GM18907 (cell line): ENCODE data around the gene SMIM41.
"Not testable (repeated sequence)": the region's sequence is repeated elsewhere in the genome, so short reads cannot be mapped to it uniquely, and the experiment has no call there.

Experiments
- ATAC-seq: cut with Tn5 transposase; IDR thresholded peaks from one replicate; pipeline ENCODE4 v1.9.1; 2021; ENCODE audit warnings: mild to moderate bottlenecking, moderate library complexity; ENCODE audit not compliant: unreplicated experiment

Gene SMIM41

DNA sequence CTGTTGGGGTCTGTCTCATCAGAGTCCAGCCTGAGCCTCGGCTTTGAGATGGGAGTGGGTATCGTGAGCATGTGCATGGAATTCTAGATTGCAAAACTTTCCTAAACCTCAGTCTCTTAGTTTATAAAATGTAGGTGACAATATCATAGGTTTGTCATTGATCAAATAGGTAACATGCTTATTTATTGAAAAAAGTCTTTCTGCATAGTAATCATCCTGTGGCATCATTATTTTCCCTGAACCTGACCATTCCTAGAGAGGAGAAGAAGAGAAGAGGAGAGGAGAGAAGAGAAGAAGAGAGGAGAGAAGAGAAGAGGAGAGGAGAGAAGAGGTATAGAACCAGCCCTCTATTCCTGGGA lies 4.1 kb downstream of the SMIM41 start:
- no peak for ATAC-seq

DNA sequence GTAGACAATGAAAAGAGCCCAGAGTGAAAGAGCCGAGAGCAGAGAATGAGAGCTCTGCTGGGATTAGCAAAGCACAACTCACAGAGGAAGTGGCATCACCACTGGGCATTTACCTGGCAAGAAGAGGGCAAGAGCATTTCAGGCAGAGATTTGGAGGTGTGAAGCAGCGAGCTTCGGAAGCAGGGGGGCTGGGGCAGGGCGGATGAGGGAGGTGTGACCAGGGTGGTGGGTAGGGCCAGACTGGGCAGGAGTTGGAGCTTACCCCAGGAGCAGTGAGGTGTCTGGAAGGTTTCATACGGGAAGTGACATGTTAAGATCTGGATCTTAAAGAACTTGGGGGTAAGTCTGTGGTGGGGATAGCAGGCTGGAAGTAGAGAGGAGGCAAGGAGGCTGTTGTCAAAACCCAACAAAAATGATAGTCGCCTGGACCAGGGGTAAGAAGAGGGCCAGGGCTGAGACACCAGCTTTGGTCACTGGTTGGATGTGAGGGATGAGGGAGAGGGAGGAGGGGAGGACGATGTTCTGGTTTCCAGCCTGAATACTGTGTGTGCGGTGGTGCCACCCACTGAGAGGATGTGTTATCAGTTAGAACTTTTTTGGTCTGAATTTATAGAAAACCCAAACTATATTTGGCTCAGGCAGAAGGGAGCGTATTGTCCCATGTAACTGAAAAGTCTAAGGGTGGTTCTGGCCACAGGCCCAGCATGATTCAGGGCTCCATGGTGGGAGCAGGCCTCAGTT lies 5.2 kb downstream of the SMIM41 start:
- ATAC-seq = no peak

DNA sequence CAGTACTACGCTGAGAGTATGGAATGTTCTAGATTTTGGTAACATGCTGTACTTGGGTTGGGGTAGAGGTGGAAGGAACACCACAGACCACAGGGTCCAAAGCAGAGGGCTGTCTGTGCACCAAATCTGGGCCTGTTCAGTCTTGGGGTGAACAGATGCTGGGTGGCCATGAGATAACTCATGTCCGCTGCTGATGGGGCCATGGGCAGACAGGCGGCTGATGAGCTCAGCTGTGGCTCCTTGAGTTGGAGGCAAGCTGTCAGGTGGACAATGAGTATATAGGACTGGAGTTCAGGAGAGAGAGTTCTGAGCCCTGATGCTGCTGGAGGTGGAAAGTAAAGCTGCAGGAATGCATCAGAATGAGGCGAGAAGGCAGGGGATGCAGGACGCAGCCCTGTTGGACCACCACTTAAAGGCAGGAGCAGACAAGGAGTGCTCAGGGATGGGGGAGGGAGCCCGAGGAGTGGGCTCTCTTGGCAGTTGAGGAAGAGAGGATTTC lies 6.2 kb downstream of the SMIM41 start:
- ATAC-seq = no peak

DNA sequence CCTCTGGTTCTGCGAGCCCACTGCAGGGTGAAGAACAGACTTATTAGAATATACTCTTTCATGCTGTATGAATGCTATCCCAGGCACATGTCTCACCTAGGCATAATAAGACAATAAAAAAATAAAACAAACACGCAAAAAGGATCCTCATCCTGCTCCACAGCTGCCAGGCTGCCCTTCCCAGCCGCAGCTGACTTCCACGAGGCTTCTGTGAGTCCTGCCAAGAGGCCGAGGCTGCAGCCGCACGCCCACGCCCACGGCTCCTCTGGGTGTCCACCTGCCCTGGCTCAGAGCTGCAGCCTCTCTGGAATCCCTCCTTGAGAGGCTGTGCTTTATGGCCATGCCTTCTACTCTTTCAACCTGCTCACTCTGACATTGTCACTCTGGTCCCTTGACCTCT lies 6.9 kb downstream of the SMIM41 start:
- ATAC-seq = no peak

DNA sequence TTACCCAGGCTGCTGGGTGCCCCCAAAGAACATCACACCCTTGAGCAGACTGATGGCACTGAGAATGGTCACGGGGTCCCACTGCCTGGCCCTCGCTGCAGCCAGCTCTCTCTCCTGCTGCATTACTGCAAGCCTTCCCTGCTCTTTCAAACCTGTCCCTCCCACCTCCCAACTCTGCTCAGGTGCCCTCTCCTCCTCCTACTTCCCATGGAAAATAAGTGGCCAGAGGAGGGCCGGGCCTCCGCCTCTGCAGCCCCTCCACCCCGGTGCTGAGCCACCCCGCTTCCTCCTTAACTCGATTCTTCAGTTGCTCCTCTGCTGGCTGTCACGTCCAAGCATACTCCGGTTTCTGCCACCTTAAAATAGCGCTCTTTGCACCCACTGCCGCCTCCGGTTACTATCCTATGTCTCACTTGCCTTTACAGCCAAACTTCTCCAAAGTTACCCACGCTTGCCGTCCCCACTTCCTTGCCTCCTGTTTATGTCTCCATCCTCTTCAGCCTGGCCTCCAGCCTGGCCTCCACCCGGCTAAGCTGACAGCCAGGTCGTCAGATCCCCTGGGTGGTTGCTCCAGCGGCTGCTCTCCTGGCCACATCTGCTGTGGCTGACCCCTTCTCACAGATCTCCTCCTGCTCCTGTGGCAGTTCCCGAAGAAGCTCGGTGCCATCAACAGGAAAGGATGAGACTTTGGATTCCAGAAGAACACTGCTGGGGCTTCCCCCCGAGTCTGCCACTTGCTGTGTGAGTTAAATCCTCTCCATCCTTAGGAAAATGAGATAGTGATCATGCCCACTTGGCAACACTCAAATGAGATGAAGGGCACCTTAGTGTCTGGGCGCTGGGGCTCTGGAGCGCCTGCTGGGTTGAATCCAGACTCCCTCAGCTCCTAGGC lies 7.7 kb downstream of the SMIM41 start:
- no peak for ATAC-seq

DNA sequence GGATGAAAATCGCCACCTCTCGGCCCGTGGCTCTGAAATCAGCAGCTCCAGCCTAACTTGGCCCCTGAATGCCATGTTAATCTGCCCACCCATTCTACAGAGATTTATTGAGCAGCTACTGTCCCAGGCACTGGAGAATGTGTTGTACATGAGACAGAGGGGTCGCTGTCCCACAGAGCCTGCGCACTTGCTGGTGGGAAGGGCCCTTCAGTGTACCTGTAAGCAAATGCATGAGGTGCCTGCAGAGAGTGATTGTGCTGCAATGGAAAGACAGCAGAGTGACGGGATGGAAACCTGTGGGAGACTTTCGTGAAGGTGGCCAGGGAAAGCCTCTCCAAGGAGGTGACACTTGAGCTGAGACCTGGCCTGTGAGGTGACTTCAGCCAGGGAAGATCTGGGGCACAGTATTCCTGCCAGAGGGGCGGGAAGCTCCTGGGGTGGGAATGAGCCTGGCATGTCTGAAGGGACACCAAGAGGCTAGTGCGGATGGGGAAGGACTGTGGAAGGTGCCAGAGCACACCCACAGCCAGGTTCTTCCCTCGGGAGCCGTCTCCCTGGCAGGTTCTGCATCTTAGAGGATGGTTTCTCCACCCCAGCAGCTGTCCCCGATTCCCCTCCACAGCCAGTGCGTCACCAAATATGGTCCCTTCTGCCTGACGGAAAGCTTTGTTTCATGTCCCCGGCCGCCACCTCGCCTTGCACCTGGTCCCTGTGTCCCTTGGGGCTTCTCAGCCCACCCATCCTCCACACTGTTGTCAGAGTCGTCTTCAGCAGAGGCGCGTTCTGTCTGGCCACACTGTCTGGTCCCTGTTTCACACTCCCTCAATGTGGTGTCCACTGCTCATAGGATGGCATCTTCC lies 8.7 kb downstream of the SMIM41 start:
- peak; percentile 81 for ATAC-seq

DNA sequence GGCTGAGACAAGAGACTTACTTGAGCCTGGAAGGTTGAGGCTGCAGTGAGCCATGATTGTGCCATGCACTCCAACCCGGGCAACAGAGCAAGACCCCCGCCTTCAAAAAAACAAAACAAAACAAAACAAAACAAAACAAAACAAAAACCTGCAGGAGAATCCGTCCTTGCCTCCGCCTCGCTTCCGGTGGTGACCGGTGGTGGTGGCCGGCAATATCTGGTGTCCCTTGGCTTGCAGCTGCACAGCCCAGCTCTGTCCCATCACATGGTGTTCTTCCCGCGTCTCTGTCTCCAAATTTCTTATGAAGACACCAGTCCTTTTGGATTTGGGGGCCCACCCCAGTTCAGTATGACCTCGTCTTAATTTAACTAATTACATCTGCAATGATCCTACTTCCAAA lies 10.0 kb downstream of the SMIM41 start:
- ATAC-seq = no peak

DNA sequence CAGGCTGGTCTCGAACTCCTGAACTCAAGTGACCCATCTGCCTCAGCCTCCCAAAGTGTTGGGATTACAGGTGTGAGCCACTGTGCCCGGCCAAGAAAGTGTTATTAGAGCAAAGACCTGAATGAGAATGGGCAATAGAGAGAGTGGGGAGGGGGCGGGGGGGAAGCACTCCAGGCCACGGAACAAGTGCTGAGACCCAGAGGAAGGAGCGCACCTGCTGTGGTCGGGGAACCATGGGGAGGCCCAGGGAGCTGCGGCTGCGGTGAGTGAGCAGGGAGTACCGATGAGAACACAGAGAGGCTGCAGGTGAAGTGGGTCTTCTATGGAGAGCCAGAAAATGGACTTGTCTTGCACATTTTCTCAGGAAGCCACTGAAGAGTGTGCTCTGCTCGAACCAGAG lies 10.8 kb downstream of the SMIM41 start:
- no peak for ATAC-seq

DNA sequence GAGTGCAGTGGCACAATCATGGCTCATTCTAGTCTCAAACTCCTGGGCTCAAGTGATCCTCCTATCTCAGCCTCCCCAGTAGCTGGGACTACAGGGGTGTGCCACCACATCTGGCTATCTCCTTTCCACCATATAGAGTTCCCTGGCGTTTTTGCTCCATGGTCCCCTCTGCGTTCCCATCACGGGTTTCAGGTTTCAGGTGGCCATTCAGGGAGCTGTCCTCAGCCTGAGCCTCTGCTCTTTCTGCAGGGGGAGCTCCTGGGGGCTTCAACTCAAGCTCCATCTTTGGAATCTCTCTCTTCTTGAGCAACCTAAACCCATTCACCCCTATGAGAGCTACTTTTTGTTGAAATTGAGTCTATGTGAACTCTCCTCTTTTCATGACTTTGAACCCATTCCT lies 11.6 kb downstream of the SMIM41 start:
- ATAC-seq = no peak

DNA sequence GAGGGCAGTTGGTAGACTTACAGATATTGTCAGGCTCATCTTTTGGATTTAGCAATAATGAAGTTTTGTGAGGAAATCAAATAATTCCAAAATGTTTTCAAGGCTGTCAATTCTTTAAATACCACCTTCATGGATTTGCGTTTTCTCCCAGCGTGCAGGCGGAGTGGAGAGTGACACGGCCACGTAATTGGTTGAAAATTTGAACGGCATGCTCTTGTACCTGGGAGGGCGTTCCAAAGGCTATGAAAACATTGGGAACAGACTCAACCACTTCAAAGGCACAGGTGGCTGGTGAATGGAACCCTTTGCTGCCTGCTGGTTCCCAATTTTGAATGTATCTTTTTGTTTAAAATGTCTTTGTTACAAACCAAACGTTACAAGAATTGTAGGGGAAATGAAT lies 12.4 kb downstream of the SMIM41 start:
- no peak for ATAC-seq

DNA sequence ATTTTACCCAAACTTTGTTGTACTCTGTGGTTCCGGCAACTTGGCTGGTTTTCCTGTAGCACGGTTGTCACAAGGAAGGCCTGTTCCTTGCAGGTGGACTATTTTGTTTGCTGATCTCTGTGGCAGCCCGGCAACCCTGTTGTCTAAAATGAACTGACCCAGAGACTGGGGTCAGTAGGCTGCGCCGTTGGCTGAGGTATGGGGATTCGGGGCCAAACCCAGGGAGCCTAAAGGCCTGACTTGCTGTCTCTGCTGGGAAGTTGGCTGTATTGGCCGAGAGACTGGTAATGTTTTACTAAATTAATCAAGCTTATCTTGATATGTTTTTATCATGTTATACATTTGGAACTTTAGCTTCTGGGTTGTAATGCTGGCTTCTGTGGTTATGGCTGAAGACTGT lies 13.8 kb downstream of the SMIM41 start:
- ATAC-seq = no peak

DNA sequence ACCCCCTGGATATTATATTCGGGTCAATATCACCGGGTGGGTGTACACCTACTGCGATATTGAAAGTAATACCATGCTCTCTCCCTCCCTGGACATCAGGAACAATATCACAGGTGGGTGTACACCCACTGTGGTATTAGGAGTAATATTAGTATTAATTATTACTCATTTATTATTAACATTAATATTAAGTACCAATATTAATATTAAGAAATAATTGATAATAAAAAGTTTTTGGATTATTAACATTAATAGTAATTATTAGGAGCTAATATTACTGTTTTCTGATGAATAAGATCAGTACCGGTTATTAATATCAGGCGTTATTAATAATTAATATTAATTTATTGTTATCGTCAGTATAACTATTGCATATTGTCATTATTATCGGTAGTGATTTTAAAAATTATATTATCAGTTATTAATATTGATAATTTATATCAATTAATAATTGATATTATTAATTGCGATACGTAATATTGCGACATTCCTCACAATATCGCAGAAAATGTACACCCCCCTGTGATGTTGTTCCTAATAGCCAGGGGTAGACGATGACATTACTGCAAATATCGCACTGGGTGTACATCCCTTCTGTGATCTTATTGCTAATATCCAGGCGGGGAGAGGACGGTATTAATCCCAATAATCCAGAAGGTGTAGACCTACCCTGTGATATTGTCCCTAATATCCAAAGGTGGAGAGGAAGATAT lies 17.0 kb downstream of the SMIM41 start:
- ATAC-seq = no peak

DNA sequence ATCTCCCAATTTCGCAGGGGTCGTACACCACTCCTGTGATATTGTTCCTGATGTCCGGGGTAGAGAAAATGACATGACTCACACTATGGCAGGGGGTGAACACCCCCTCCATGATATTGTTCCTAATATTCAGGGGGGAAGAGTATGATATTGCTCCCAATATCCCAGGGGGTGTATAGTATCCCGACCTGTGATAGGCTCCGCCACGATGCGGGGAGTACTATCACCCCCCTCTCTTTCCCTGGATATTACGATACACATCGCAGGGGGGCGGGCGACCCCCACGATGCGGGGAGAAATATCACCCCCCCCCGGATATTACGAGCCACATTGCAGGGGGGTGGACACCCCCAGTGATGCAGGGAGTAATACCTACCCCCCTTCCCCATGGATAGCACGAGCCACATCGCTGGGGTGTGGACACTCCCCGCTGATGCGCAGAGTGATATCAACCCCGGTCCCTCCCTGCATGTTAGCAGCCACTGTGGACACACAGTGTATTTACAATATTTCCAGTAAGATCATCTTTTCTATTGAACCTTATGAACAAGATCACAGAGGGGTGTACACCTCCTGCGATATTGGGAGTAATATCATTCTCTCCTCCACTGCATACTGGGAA lies 17.7 kb downstream of the SMIM41 start:
- ATAC-seq = no peak

DNA sequence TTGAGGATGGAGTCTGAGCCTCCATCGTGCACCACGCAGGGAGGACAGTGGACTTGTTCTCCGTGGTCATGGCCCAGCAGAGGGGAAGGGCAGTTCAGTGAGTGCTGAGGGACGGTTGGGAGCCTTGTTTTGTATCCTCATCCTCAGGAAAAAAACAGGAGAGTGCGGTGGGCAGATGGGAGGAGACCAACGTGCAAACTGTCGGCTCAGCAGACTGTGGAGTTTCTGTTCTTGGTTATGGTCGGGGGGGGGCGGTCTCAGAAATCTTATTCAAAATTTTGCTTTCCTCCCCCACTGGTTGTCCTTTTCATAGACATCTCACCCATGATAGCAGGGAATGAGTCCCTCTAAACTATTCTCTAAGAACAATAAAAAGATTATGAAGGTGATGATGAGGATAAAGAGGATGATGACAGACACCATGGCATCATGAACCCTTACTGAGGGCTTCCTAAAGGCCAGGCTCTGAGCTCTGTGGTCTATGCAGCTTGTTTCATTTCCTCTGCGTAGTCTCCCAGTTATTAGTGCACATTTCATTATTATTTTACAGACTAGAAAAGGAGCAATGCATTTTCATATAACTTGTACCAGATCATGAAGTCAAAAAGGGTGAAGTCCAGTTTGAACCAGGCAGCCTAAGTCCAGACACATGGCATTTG lies 25.1 kb downstream of the SMIM41 start:
- not testable (repeated sequence) for ATAC-seq

DNA sequence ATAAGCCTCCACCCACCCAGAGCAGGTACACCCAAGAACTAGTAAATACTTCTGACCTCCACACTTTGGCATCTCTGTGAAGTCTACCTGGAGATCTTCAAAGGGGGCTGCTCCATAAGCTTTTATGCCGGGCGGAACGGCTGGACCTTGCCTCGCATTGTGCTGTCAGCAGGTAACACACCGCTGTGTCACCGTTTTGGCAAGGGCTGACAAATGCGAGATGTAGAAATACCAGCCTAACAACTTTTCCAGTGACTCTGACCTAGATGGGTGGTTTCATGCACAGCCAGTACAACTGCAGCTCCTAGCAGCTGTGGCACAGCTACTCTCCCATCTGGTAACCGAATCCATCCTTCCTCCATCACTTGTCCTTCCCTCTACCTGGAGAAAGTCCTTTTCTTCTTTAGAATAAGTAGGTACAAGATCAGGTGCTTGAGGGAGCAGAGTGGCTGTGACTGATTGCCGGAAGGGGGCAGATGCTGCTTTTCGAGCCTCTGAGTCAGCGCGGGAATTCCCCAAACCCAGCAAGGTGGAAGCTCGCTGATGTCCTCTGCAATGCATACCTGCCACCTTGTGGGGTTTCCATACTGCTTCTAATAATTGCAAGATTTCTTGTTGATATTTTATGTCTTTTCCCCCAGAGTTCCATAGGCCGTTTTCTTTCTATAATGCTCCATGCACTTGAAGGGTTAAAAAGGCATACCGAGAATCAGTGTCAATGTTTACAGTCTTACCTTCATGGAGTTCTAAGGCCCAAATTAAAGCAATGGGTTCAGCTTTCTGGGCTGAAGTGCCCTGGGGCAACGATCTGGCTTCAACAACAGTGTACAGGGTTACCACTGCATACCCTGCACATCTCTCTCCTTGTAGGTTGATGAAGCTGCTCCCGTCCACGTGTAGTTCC lies 37.0 kb downstream of the SMIM41 start:
- not testable (repeated sequence) for ATAC-seq

DNA sequence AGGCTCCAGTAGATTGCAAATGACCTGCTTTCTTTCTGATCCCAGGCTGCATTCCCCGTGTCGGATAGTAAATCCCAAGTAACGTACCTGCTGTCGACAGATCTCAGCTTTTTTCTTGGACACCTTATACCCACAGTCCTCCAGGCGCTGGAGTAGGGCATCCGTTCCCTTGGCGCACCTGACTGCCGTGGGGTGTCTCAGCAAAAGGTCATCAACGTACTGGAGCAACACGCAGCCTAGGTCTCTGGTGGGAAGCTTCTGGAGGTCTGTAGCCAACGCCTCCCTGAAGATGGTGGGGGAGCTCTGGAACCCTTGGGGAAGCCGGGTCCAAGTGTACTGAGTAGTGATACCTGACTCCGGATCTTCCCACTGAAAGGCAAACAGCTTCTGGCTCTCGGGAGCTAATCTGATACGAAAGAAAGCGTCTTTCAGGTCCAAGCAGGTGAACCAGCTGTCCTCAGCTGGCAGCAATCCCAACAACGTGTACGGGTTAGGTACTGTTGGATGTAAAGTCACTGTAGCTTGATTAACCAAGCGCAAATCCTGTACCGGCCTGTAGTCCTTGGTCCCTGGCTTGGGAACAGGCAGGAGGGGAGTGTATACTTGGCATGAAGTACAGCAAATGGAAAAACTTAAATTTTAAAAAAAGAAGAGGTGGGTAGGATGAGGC lies 38.4 kb downstream of the SMIM41 start:
- not testable (repeated sequence) for ATAC-seq

DNA sequence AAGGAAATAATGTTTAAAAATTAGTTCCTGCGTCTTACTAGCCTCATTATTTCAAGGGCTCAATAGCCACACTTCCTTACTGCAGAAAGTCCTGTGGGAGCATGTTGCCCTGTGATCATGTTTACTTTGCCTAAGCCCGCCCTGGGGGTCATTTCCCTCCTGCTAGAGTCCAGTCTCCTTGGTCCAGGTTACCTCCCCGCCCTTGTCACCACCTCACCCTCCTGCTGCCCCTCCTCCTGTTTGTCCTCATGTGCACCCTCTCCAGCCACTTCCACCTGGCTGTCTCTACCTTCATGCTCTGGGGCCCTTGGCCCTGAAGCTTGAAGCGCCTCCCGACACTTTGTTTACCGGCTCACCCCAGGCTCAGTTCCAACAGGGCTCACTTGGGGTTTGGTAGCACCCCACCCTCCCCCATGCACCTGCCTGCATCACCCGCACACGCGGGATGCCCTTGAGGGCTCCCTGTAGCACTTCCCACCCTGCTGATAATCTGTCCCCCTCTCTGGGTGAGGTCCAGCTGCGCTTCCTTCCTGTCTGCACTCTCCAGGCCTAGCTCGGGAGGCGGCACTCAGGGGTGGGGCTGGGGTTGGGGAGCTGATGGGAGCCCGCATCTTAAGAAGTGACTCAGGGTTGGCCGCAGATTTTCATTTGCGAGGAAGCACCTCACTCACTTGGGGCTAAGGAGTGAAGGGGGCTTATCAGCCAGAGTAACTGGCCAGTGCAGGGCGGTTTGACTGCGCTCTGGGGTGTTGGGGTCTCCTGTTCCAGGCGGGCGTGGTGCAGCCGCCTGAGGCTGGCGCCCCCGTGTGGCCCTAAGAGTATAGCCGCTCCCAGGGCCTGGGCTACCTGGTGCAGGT lies 40.1 kb downstream of the SMIM41 start:
- peak; percentile 30 for ATAC-seq
